Activated CD8-positive, alpha-beta T cell treated with anti-CD3 and anti-CD28 coated beads for 36 hours (primary cell): ENCODE results near the gene PTEN. TPM values are rescaled to one million over a fixed set of nuclear protein-coding genes. Genes with fewer than 3 reads are reported as not detected.

Experiments
- ATAC-seq: fragments of 200-7000 bp; cut with Tn5 transposase; one replicate; pipeline ENCODE4 v1.10.0; 2021; ENCODE audit warnings: mild to moderate bottlenecking, moderate library complexity
- CTCF ChIA-PET: fragments of 350-600 bp; sonication (Branson Sonifier 250); formaldehyde crosslinking; loops from one replicate; lab custom pipeline; 2021; ENCODE audit warnings: antibody characterized with exemption; lab: Charles Lee
- POLR2A ChIA-PET: fragments of 350-600 bp; sonication (Branson Sonifier 250); formaldehyde crosslinking; loops from one replicate; lab custom pipeline; 2021; ENCODE audit warnings: antibody characterized with exemption; lab: Charles Lee
- DNase-seq: peaks from one replicate; pipeline ENCODE4 v3.0.0-alpha.2; 2020
- H3K27ac Mint-ChIP-seq: one replicate; pipeline ENCODE4 v1.8.0; 2021; ENCODE audit warnings: mild to moderate bottlenecking, mixed read lengths
- H3K27me3 Mint-ChIP-seq: one replicate; pipeline ENCODE4 v1.8.0; 2021; ENCODE audit warnings: mixed read lengths
- H3K36me3 Mint-ChIP-seq: one replicate; pipeline ENCODE4 v1.8.0; 2021; ENCODE audit warnings: low read depth, mixed read lengths
- H3K4me1 Mint-ChIP-seq: one replicate; pipeline ENCODE4 v1.8.0; 2021; ENCODE audit warnings: low read depth, mixed read lengths
- H3K4me3 Mint-ChIP-seq: one replicate; pipeline ENCODE4 v1.8.0; 2021; ENCODE audit warnings: mild to moderate bottlenecking, moderate library complexity, mixed read lengths
- H3K9me3 Mint-ChIP-seq: one replicate; pipeline ENCODE4 v1.8.0; 2021; ENCODE audit warnings: mixed read lengths
- CTCF ChIP-seq: fragments of 200-600 bp; IDR thresholded peaks from one replicate; pipeline ENCODE4 v1.8.0; 2022; ENCODE audit warnings: antibody characterized with exemption, mild to moderate bottlenecking
- intact Hi-C: fragments of 100-400 bp; cut with micrococcal nuclease; formaldehyde crosslinking; loops from one replicate; pipeline ENCODE4 v1.10.0; 2022
- total RNA-seq, 2 experiments: library from RNA; stranded (reverse); gene quantifications; one replicate each; pipeline ENCODE4 v1.2.3, GENCODE V29; 2021

The PTEN gene
- total RNA-seq, 2 experiments from 2014 or later, result 48.9 to 51.8 TPM

DNA sequence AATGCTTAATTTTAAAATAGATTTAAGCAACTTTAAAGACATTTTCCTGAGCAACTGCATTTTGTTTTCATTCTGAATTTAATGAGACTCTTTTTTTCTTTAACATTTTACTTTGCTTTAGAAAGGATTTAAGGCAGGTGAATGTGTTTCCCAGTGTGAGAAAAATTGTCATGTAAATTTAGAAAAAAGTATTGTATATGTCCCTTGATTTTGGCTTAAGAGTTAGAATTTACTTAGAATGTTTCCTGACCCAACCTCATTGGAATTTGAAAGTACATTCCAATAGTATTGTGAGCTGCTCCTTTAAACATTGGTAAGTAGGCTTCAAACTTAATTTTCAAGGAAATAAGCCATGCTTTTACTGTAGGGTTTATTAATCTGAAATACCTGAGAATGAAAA, 110.2 kb downstream of the PTEN start:
- peaks cover 14% of the 10 kb centered on the region for H3K4me1 Mint-ChIP-seq
- no peak overlapping the region for H3K27ac Mint-ChIP-seq
- ATAC-seq (no peak), DNase-seq (no peak)
- H3K36me3 Mint-ChIP-seq, result no peaks in the 10 kb centered on the region
- peaks cover 5% of the 10 kb centered on the region for H3K9me3 Mint-ChIP-seq
- H3K4me3 Mint-ChIP-seq, result no peak overlapping the region
- POLR2A ChIA-PET, result no interaction called here
- CTCF ChIA-PET, result no interaction called here
- no peaks in the 10 kb centered on the region for H3K27me3 Mint-ChIP-seq
- no peak for TF ChIP-seq CTCF
- intact Hi-C loops, result no loop called here

DNA sequence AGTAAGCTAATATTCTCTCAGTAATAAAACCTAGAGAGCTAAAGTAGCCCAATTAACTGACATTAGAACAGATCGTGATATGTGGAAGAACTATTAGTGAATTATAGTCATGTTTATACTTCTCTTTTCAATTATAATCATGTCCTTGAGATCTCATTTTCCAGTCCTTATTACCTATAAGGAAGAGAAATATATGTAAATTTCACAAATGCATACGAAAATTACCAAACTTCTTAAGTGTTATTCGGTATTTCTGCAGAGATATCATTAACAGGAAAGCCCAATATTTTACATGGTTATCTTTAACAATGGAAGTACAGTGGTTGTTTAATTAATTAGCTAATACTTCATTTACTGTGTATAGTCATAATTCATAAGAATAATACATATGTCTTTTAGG, 110.7 kb downstream of the PTEN start:
- H3K27ac Mint-ChIP-seq, result no peak overlapping the region
- DNase-seq, result no peak
- ChIA-PET POLR2A (no interaction called here), CTCF (no interaction called here)
- intact Hi-C loops, result no loop called here
- no peak for TF ChIP-seq CTCF
- no peak overlapping the region for H3K4me3 Mint-ChIP-seq
- no peak for ATAC-seq
- H3K27me3 Mint-ChIP-seq, result no peaks in the 10 kb centered on the region
- H3K4me1 Mint-ChIP-seq, result peaks cover 14% of the 10 kb centered on the region
- H3K9me3 Mint-ChIP-seq, result peaks cover 5% of the 10 kb centered on the region
- no peaks in the 10 kb centered on the region for H3K36me3 Mint-ChIP-seq

GRCh38 chr10:87974769-87975168, 111.3 kb downstream of the PTEN start:
- Mint-ChIP-seq H3K4me1 (peaks cover 12% of the 10 kb centered on the region), H3K27ac (no peak overlapping the region), H3K9me3 (peaks cover 5% of the 10 kb centered on the region), H3K36me3 (no peaks in the 10 kb centered on the region), H3K4me3 (no peak overlapping the region), H3K27me3 (no peaks in the 10 kb centered on the region)
- ATAC-seq (no peak), DNase-seq (no peak)
- no peak for TF ChIP-seq CTCF
- intact Hi-C loops, result no loop called here
- POLR2A ChIA-PET, result no interaction called here
- CTCF ChIA-PET, result no interaction called here

DNA sequence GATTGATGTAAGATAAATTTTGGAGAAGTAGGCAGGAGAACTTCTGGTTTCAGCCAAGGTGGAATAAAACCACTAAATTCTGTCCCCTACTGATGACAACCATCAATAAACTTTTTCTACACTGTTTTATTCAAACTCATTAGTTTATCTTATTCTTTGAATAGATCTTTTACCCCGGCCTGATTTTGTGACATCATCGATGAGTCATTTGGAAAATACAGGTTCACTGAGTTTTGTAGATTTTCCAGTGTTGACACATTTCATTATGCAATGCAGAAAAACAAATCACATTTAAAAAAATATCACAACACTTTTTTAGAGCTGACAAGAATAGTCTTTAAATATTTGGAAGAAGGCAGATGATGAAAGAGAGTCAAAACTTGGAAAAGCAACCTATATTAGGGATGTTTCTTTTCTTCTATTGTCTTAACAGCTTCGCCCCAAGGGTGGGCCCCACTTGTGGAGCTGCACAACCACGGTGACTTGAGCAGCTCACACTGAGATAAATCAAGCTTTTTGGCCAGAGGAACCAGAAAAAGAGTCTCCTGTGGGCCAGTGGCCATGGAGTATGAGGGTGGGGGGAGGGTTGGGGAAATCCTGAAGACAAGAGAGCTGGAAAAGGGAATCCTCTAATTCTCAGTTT, 112.8 kb downstream of the PTEN start:
- no peak for TF ChIP-seq CTCF
- ChIA-PET POLR2A (no interaction called here), CTCF (interaction anchor here (1.0 kb wide), 1 partner anchor 50 kb away, joined by 3 read pairs; no protein-coding TSS in a partner anchor)
- ATAC-seq (no peak), DNase-seq (no peak)
- H3K36me3 Mint-ChIP-seq, result no peaks in the 10 kb centered on the region
- H3K9me3 Mint-ChIP-seq, result peaks cover 5% of the 10 kb centered on the region
- H3K4me3 Mint-ChIP-seq, result no peak overlapping the region
- intact Hi-C loops, result no loop called here
- H3K27me3 Mint-ChIP-seq, result no peaks in the 10 kb centered on the region
- no peak overlapping the region for H3K27ac Mint-ChIP-seq
- H3K4me1 Mint-ChIP-seq, result peaks cover 10% of the 10 kb centered on the region

- no peaks in the 10 kb centered on the region for H3K36me3 Mint-ChIP-seq
- H3K4me1 Mint-ChIP-seq, result peaks cover 7% of the 10 kb centered on the region
- TF ChIP-seq CTCF, result no peak
- POLR2A ChIA-PET, result no interaction called here
- ATAC-seq, result no peak
- no peak overlapping the region for H3K4me3 Mint-ChIP-seq
- peaks cover 1% of the 10 kb centered on the region for H3K27me3 Mint-ChIP-seq
- DNase-seq, result no peak
- H3K27ac Mint-ChIP-seq, result no peak overlapping the region
- CTCF ChIA-PET, result no interaction called here
- H3K9me3 Mint-ChIP-seq, result peaks cover 5% of the 10 kb centered on the region
- intact Hi-C loops, result no loop called here
These were observed 114.7 kb downstream of the PTEN start for GRCh38 chr10:87978166-87978565.
